Daoy (cell line): ENCODE results near the gene MUC12. TPM values are rescaled to one million over a fixed set of nuclear protein-coding genes. Genes with fewer than 3 reads are reported as not detected.
A peak's percentile ranks its signal among the peaks of the same experiment; 100 is the strongest.
"Not testable (repeated sequence)": the region's sequence is repeated elsewhere in the genome, so short reads cannot be mapped to it uniquely, and the experiment has no call there.

Experiments
- DNase-seq: peaks from one replicate; pipeline ENCODE4 v3.0.0-alpha.2; 2015; ENCODE audit warnings: low read depth
- total RNA-seq: library from RNA; depleted of rRNA; stranded (reverse); fragments of >200 nt; shearing (Covaris generic); gene quantifications from 2 replicates; pipeline ENCODE4 v1.2.3, GENCODE V29; 2014; rRNA removed

MUC12 gene
- total RNA-seq, 1 experiment from 2014 or later = 1.4 TPM

DNA sequence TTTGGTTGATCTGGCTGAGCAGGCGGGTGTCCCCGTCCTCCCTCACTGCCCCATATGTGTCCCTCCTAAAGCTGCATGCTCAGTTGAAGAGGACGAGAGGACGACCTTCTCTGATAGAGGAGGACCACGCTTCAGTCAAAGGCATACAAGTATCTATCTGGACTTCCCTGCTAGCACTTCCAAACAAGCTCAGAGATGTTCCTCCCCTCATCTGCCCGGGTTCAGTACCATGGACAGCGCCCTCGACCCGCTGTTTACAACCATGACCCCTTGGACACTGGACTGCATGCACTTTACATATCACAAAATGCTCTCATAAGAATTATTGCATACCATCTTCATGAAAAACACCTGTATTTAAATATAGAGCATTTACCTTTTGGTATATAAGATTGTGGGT is 89.0 kb downstream of the MUC12 start:
- DNase-seq = peak; percentile 70

GRCh38 chr7:101059620-101059942 is 90.2 kb downstream of the MUC12 start:
- no peak for DNase-seq

DNA sequence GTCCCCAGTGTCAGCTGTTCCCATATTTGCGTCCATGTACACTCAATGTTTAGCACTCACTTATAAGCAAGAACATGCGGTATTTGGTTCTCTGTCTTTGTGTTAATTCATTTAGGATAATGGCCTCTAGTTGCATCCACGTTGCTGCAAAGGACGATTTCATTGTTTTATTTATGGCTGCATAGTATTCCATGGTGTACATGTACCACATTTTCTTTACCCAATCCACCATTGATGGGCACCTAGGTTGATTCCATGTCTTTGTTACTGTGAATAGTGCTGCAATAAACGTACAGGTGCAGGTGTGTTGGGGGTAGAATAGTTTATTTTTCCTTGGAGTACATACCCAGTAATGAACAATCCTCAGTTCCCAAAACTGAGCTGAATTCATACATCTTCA is 91.6 kb downstream of the MUC12 start:
- DNase-seq = no peak

- DNase-seq = not testable (repeated sequence)
Observed at GRCh38 chr7:101064176-101064550, 94.8 kb downstream of the MUC12 start.

GRCh38 chr7:101065162-101065561 is 95.8 kb downstream of the MUC12 start:
- not testable (repeated sequence) for DNase-seq

DNA sequence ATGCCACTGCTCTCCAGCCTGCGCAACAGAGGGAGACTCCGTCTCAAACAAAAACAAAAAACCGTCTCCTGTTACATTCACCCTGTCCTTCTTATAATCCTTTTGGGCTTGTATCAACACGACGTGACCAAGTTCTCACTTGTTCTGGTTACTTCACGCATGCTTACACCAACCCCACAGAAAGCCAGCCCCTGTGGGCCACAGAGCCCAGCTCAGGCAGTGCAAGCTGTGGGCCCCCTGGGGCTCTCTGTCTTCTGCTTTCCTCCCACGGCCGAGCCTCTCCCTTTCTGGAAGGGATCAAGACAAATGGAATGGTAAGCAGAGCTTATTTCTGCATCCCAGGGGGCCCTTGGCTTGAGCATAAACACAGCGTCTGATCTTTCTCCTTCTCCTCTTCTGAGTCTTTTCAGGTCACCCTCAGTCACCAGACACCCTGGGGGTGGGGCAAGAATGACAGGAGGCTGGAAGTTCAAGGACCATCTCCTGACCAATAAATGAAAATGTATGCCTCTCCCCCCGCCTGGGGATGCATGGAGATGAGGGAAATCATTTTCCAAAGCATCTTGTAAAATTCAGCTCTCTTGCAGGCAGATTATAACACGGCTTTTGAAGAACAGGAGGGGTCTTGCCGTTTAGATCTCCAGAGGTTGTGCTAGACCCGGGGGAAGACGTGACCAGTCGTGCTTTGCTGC is 96.9 kb downstream of the MUC12 start:
- DNase-seq = no peak

GRCh38 chr7:101066833-101067177 is 97.4 kb downstream of the MUC12 start:
- no peak for DNase-seq

GRCh38 chr7:101068401-101068800 is 99.0 kb downstream of the MUC12 start:
- DNase-seq = no peak

Other genes with a start within 250 kb of the MUC12 start
- gene EPO, start 249.1 kb upstream of the MUC12 start, total RNA-seq = not detected in 2 replicates
- gene ZAN, start 236.0 kb upstream of the MUC12 start, total RNA-seq = not detected in 2 replicates
- gene EPHB4, start 142.0 kb upstream of the MUC12 start, total RNA-seq = 57.5 and 62.5 TPM in 2 replicates
- gene SLC12A9, start 116.9 kb upstream of the MUC12 start, total RNA-seq = 14.1 and 18.1 TPM in 2 replicates
- gene TRIP6, start 102.2 kb upstream of the MUC12 start, total RNA-seq = 203 and 238 TPM in 2 replicates
- gene SRRT, start 94.5 kb upstream of the MUC12 start, total RNA-seq = 93.0 and 116 TPM in 2 replicates
- 4.8 and 6.1 TPM in 2 replicates for gene UFSP1, start 79.8 kb upstream of the MUC12 start, total RNA-seq
- gene ACHE, start 73.7 kb upstream of the MUC12 start, total RNA-seq = 0.46 TPM in 1 of 2 replicates, not detected in the other
- gene MUC3A, start 20.0 kb upstream of the MUC12 start, total RNA-seq = not detected in 2 replicates
- not detected in 2 replicates for gene MUC17, start 50.5 kb downstream of the MUC12 start, total RNA-seq
- 9.8 and 12.6 TPM in 2 replicates for gene TRIM56, start 115.9 kb downstream of the MUC12 start, total RNA-seq
- 674 and 845 TPM in 2 replicates for gene SERPINE1, start 157.5 kb downstream of the MUC12 start, total RNA-seq
- 320 and 364 TPM in 2 replicates for gene AP1S1, start 184.9 kb downstream of the MUC12 start, total RNA-seq
- 6.5 and 10.3 TPM in 2 replicates for gene VGF, start 196.0 kb downstream of the MUC12 start, total RNA-seq
- gene NAT16, start 210.7 kb downstream of the MUC12 start, total RNA-seq = not detected in 2 replicates
- not detected in 2 replicates for gene MOGAT3, start 231.5 kb downstream of the MUC12 start, total RNA-seq
- gene PLOD3, start 248.0 kb downstream of the MUC12 start, total RNA-seq = 107 and 139 TPM in 2 replicates
- gene ZNHIT1, start 248.6 kb downstream of the MUC12 start, total RNA-seq = 271 and 277 TPM in 2 replicates